NCI-H1417 treated with DMSO at 0.1 percent for 48 hours (cell line): ENCODE measurements around the gene SORCS3.

ENCODE experiments used
- DNase-seq: peaks from one replicate; lab custom pipeline; 2025; lab: John Stamatoyannopoulos, UW

Gene SORCS3

GRCh38 chr10:105259201-105259600 lies 618.1 kb downstream of the SORCS3 start:
- DNase-seq, result no peak

GRCh38 chr10:105262666-105263065 lies 621.6 kb downstream of the SORCS3 start:
- no peak for DNase-seq

DNA sequence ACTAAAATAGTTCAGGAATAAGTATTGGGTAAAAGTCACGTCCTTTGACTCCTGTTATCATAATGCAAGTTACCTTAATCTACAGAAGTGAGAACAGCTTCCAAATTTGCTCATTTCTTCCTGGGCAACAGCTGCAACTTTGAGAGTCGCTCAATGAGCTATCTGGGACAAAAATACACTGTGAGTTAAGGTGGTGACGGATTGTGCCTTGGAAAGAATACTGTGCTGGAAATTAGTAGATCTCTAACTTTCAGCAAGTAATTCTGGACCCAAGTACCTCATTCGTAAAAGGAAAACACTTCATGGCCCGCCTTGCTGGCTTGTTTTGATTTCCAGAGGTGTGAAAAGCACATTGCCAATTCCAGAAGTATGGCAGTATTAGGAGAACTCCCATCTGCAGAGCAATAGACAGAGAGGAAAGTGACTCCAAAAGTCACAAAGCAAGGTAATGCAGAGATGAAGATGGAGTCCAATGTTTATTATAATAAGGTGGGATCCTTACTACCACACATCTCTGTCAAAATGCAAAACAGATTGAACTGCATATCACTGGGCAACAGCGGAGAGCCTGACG lies 626.0 kb downstream of the SORCS3 start:
- no peak for DNase-seq

GRCh38 chr10:105268961-105269360 lies 627.9 kb downstream of the SORCS3 start:
- no peak for DNase-seq

DNA sequence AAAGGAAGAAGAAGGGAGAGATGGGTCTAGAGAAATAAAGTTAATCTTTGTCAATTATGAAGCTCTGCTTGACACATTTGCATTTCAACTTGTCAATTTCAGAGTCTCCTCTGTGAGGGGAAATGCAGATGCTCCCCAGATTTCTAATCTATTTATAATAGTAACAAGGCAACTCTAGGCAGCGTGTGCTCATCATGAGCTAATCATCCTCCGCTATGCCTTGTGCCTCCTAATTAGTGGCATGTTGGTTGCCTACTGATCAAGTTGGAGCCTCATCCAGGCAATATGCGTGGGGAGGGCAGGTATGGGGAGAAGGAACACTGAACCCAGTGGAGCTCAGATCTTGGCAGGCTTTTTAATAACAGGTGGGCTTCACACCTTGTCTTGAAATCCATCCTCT lies 628.6 kb downstream of the SORCS3 start:
- DNase-seq, result no peak

GRCh38 chr10:105274556-105275070 lies 633.5 kb downstream of the SORCS3 start:
- no peak for DNase-seq

GRCh38 chr10:105278439-105278838 lies 637.3 kb downstream of the SORCS3 start:
- DNase-seq, result no peak

GRCh38 chr10:105279101-105279500 lies 638.0 kb downstream of the SORCS3 start:
- no peak for DNase-seq

GRCh38 chr10:105280895-105281294 lies 639.8 kb downstream of the SORCS3 start:
- no peak for DNase-seq

GRCh38 chr10:105284476-105285215 lies 643.6 kb downstream of the SORCS3 start:
- no peak for DNase-seq

DNA sequence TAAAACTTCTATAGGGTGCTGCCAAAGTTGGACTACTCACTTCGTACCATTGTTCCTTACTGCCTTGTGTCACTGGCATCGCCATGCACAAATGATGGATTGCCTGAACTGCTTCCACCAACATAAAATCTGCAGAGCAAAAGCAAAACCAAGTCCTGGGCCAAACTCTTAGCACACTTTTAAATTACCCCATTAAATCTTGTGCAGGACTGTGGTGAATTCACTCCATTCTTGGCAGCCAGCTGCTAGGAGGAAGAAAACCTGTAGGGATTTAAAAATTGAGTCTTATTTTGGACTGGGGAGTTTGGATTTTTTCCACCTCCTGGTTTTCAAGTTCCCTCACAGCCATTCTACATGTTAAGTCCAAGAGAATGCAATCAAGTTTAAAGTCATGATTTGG lies 646.9 kb downstream of the SORCS3 start:
- DNase-seq, result no peak

- DNase-seq, result no peak
Measured at GRCh38 chr10:105288613-105289012, 647.5 kb downstream of the SORCS3 start.

- no peak for DNase-seq
Measured at GRCh38 chr10:105291571-105291970, 650.5 kb downstream of the SORCS3 start.

- no peak for DNase-seq
Measured at GRCh38 chr10:105292236-105292635, 651.1 kb downstream of the SORCS3 start.
